T-helper 1 cell treated with Interleukin-12 subunit alpha and Interleukin-12 subunit beta and Interleukin-4 antibody, amounts not matched to agents 30 ng/mL and 1 ng/mL, for 36 hours (primary cell): ENCODE measurements around the gene FGF1. TPM values are rescaled to one million over a fixed set of nuclear protein-coding genes. Genes with fewer than 3 reads are reported as not detected.

Source experiments
- intact Hi-C: fragments of 100-400 bp; cut with micrococcal nuclease; formaldehyde crosslinking; loops from one replicate; pipeline ENCODE4 v1.15.1; 2024
- total RNA-seq: library from RNA; stranded (reverse); gene quantifications from 2 replicates; pipeline ENCODE4 v1.2.3, GENCODE V29; 2022

Gene FGF1
- total RNA-seq, 1 donor from 2014 or later, result not detected

DNA sequence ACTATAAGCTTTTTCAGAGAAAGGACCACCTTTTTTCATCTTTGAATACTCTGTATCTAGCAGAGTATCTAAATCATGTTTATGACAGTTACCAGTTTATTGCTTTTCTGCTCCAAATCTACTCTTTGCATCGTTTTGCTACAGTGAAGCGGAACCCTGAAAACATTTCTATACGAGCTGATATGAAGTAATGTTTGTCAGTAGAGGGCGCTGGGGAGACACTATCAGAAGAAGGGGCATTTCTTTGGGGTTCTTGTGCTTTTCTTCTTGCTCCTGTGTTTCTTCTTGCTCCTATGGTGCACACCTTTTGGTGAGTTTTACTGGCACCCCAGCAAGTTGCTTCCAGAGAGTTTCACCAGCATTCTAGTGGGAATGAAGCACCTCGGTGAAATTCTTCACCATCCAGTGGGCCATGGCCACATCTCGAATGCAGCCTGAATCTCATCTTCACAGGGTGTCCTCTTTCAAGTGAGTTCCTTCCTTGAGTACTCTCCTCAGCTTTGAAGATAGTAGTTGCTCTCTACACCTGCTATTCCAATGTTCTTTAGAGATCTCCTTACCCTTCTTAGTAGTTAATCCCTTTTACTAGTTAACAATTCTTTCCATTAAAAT, 98.4 kb downstream of the FGF1 start:
- intact Hi-C loops, result loop anchor here (1.0 kb wide), 2 partner anchors 112 to 435 kb away; no protein-coding TSS in a partner anchor

GRCh38 chr5:142586552-142586951, 99.3 kb downstream of the FGF1 start:
- intact Hi-C loops, result no loop called here

GRCh38 chr5:142585451-142585850, 100.4 kb downstream of the FGF1 start:
- intact Hi-C loops, result no loop called here

DNA sequence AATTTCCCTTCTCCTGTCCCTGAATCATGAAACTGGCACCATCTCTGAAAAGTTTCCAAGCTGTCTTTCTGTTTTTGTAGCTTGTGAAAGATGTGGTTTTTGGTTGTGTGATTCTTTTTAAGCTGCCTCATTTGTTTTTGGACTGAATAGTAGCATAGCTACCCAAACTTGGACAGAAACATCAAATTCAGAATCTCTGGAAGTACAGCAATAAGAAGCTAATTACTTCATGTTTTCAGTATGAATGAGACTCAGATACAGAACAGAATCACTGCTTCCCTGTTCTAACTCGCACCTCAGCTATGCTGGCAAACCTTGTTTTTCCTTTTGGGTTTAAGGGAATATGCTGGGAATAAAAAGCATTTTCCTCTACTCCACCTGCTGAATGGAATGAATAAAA, 101.0 kb downstream of the FGF1 start:
- intact Hi-C loops, result no loop called here

DNA sequence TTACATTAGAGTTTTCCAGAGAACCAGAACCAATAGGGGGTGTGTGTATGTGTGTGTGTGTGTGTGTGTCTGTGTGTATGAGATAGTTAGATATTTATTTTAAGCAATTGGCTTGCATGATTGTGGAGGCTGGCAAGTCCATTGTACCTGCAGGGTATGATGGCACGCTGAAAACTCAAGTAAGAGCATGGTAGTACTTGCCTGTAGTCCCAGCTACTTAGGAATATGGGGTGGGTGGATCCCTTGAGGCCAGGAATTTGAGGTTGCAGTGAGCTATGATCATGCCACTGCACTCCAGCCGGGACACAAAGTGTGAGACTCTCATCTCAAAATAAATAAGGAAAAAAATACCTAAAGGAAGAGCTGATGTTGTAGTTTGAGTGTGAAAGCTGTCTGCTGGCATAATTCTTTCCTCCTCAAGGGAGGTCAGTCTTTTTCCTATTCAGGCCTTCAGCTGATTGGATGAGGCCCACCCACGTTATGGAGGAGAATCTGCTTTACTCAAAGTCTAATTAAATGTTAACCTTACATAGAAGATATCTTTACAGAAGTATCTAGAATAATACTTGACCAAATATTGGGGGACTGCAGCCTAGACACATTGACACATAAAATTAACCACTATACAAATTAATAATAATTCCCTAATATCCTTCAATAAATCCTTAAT, 107.6 kb downstream of the FGF1 start:
- intact Hi-C loops, result no loop called here

- intact Hi-C loops, result no loop called here
Measured at GRCh38 chr5:142576804-142577203, 109.1 kb downstream of the FGF1 start.

DNA sequence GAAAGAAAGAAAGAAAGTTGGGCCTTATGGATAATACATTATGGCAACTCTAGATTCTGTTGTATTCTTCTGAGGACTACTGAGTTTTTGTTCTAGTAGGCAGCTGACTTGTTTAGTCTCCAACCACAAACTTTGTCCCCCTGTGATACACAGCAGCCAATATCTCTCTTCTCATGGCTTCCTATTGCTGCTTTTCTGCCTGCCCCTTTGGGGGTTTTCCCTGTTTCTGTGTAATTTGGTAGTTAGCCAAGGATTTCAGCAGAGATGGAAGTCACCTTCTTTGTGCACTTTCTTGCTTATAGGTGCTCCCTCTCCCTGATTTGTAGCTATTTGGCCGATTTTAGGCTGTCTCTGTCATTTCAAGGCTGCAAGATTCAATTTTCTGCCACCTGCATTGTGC, 109.6 kb downstream of the FGF1 start:
- intact Hi-C loops, result no loop called here

GRCh38 chr5:142572006-142572405, 113.9 kb downstream of the FGF1 start:
- intact Hi-C loops, result no loop called here

- intact Hi-C loops, result no loop called here
Measured at GRCh38 chr5:142571371-142571770, 114.5 kb downstream of the FGF1 start.

GRCh38 chr5:142569905-142570304, 116.0 kb downstream of the FGF1 start:
- intact Hi-C loops, result no loop called here

DNA sequence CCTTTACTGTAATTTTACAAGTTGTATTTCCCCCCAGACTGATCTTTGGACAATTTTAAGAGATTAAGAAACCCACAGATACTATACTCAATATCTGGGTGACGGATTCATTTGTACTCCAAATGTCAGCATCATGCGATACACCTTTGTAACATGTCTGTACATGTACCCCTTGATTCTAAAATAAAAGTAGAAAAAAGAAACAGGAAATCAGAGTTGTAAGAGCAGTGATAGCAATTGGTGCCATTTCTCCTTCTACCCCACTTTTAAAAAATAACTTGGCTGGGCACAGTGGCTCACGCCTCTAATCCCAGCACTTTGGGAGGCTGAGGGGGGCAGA, 116.9 kb downstream of the FGF1 start:
- intact Hi-C loops, result no loop called here

DNA sequence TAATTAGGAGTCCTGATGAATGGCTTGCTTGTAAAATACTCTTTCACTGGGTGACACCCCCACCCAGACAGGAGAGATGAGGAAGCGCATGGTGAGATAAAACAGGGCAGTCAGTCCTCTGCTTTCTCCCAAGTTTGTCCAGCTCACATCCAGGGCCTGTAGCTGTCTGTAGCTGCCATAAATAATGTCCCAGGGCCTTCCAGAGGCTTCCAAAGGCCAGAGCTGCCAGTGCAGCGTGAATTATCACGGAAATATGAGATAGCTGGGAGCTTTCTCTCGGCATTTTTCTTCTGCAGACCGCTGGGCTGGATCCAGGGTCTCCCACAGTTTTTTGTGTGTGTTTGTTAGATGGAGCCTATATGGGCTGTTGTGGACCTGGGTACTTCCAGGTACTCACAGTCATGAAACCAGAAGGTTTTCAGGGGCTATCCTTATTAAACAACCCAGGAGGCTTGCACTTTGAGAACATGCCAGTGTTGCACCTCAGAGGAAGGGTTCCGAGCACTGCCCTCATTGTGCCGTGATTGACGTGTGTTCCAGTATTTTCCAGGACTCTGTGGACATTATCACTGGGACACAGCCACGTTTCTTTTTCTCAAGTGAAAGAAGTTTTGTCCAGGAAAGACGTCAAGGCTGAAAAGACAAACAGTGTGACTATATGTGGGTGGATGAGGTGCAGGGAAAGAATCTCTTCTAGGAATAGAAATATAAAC, 117.5 kb downstream of the FGF1 start:
- intact Hi-C loops, result no loop called here

GRCh38 chr5:142561486-142562097, 124.3 kb downstream of the FGF1 start:
- intact Hi-C loops, result no loop called here

DNA sequence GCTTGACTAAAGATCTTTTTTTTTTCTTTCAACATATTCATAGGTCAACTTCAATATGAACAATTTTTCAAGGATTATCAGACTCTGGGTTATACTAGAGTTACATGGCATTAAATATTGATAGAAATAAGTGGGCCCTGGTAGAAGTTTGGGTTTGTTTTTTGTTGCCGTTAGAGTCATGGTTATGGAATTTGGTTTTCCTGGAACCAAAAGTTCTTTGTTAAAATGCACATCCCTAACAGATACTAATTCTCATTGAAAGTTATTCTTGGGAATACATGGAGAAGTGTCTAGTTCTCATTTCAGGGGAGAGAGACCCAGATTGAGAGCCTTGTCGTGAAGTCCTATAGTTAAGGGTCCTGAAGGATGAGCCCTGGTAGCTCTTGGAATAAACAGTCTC, 124.9 kb downstream of the FGF1 start:
- intact Hi-C loops, result no loop called here

DNA sequence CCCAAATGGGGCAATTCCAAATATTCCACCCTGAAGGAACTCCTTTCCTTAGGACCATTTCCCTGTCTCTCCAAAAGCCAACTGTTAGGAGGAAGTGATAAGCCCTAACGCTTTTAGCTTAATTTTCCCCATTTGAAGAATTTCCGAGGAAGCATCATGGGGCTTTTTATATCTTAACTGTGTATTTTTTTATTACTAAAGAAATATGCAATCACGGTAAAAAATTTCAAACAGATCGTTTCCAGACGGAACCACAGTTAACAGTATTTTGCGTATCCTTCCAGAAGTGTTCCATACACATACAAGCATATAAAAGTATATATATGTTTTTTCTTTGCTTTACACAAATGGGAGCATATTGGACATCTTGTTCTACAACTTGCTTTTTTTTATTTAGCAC, 133.8 kb downstream of the FGF1 start:
- intact Hi-C loops, result no loop called here

GRCh38 chr5:142551338-142552067, 134.4 kb downstream of the FGF1 start:
- intact Hi-C loops, result no loop called here

GRCh38 chr5:142550471-142550870, 135.4 kb downstream of the FGF1 start:
- intact Hi-C loops, result no loop called here

GRCh38 chr5:142549834-142550233, 136.1 kb downstream of the FGF1 start:
- intact Hi-C loops, result loop anchor here (2.0 to 10.0 kb wide), 2 partner anchors 149 to 555 kb away; no protein-coding TSS in a partner anchor

GRCh38 chr5:142548739-142549275, 137.1 kb downstream of the FGF1 start:
- intact Hi-C loops, result loop anchor here (1.0 to 10.0 kb wide), 4 partner anchors 150 to 554 kb away; no protein-coding TSS in a partner anchor

DNA sequence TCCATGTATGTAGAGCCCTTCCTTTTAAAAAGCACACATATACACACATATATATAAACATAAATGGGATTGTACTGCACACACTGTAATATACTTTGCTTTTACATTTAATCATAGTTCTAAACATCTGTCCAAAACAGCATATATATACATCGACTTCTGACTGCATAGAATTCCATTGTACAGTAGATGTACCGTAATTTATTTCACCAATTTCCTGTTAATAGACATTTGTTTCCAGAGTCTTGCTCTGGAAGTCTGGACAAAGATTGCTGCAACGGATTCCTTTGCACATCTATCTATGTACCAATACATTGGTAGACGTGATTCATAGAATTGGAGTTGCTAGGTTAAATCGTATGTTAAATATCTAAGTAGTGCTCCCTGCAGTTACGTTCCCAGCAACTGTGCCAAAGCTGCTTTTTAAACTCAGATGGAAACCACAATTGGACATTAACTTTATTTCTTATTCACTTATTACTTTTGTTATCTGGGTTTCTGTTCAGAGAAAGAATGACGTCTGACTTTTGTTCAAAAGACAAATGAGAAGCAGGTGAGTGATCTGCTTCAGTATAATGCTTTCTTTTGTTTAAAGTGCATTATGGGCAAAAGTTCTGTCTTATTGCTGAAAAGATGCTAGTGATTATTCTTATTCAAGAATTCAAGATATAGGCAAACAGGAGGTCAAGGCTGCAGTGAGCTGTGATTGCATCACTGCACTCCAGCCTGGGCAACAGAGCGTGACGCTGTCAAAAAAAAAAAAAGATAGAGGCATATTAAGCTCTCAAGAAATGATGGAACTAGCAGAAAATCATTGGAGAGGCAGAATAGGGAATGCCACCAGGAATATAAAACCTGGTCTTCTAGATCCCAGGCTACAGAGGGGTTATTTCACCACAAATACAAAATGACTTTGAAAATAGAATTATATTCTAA, 138.2 kb downstream of the FGF1 start:
- intact Hi-C loops, result loop anchor here (1.0 to 10.0 kb wide), 4 partner anchors 151 to 553 kb away; no protein-coding TSS in a partner anchor
